ENCODE measurements around the gene CPA2. TPM values are rescaled to one million over a fixed set of nuclear protein-coding genes. Genes with fewer than 3 reads are reported as not detected.

CPA2 gene
- total RNA-seq, 1 donor from 2014 or later = not detected

- DNase-seq (ENCODE audit: low read depth, low spot score) = no peak
These were observed 12.6 kb downstream of the CPA2 start for GRCh38 chr7:130279286-130279685.

- no peak for DNase-seq (ENCODE audit: low read depth, low spot score)
These were observed 13.2 kb downstream of the CPA2 start for GRCh38 chr7:130279906-130280305.

- no peak for DNase-seq (ENCODE audit: low read depth, low spot score)
These were observed 14.6 kb downstream of the CPA2 start for GRCh38 chr7:130281260-130281659.

GRCh38 chr7:130286881-130287280 lies 20.2 kb downstream of the CPA2 start:
- no peak for DNase-seq (ENCODE audit: low read depth, low spot score)

- no peak for DNase-seq (ENCODE audit: low read depth, low spot score)
These were observed 21.5 kb downstream of the CPA2 start for GRCh38 chr7:130288168-130288567.

GRCh38 chr7:130288829-130289228 lies 22.2 kb downstream of the CPA2 start:
- no peak for DNase-seq (ENCODE audit: low read depth, low spot score)

- DNase-seq (ENCODE audit: low read depth, low spot score) = no peak
These were observed 22.8 kb downstream of the CPA2 start for GRCh38 chr7:130289478-130289877.

GRCh38 chr7:130290745-130291144 lies 24.1 kb downstream of the CPA2 start:
- no peak for DNase-seq (ENCODE audit: low read depth, low spot score)

GRCh38 chr7:130292682-130293257 lies 26.1 kb downstream of the CPA2 start, which contains the start of gene CPA4:
CPA4 (plus strand) TSS chr7:130293161; CDS start chr7:130293181, 20 bp downstream.
- DNase-seq (ENCODE audit: low read depth, low spot score) = no peak

GRCh38 chr7:130293521-130293920 lies 26.9 kb downstream of the CPA2 start:
- DNase-seq (ENCODE audit: low read depth, low spot score) = no peak

- DNase-seq (ENCODE audit: low read depth, low spot score) = no peak
These were observed 27.7 kb downstream of the CPA2 start for GRCh38 chr7:130294314-130294713.

- DNase-seq (ENCODE audit: low read depth, low spot score) = no peak
These were observed 29.7 kb downstream of the CPA2 start for GRCh38 chr7:130296221-130296951.

- no peak for DNase-seq (ENCODE audit: low read depth, low spot score)
These were observed 31.2 kb downstream of the CPA2 start for GRCh38 chr7:130297628-130298543.

- no peak for DNase-seq (ENCODE audit: low read depth, low spot score)
These were observed 32.1 kb downstream of the CPA2 start for GRCh38 chr7:130298544-130299326.

GRCh38 chr7:130299866-130300265 lies 33.2 kb downstream of the CPA2 start:
- no peak for DNase-seq (ENCODE audit: low read depth, low spot score)

- DNase-seq (ENCODE audit: low read depth, low spot score) = no peak
These were observed 34.9 kb downstream of the CPA2 start for GRCh38 chr7:130301501-130302020.

GRCh38 chr7:130302649-130303048 lies 36.0 kb downstream of the CPA2 start:
- no peak for DNase-seq (ENCODE audit: low read depth, low spot score)

- DNase-seq (ENCODE audit: low read depth, low spot score) = no peak
These were observed 36.5 kb downstream of the CPA2 start for GRCh38 chr7:130303127-130303526.

GRCh38 chr7:130303551-130303950 lies 36.9 kb downstream of the CPA2 start:
- DNase-seq (ENCODE audit: low read depth, low spot score) = no peak

GRCh38 chr7:130303982-130304381 lies 37.3 kb downstream of the CPA2 start:
- no peak for DNase-seq (ENCODE audit: low read depth, low spot score)

- DNase-seq (ENCODE audit: low read depth, low spot score) = no peak
These were observed 38.2 kb downstream of the CPA2 start for GRCh38 chr7:130304878-130305277.
